ENCODE data around the gene GSTM2.
"Not testable (repeated sequence)": the region's sequence is repeated elsewhere in the genome, so short reads cannot be mapped to it uniquely, and the experiment has no call there.

GRCh38 chr1:109684777-109685176 lies 16.9 kb downstream of the GSTM2 start:
- not testable (repeated sequence) for TF ChIP-seq POLR2A, CTCF (IDR thresholded peaks at IDR 0.05)
